HTR-8/SVneo (cell line): ENCODE data around the gene WBP11.
"Not testable (repeated sequence)": the region's sequence is repeated elsewhere in the genome, so short reads cannot be mapped to it uniquely, and the experiment has no call there.

Experiments used
- DNase-seq: peaks from one replicate; pipeline ENCODE4 v3.0.0; 2011; ENCODE audit warnings: low spot score, mixed read lengths; ENCODE audit not compliant: insufficient read length
- FAIRE-seq: peaks from 2 replicates; lab custom pipeline; 2011; peaks lifted over from hg19 to GRCh38; lab: Jason Lieb, UNC

Gene WBP11

DNA sequence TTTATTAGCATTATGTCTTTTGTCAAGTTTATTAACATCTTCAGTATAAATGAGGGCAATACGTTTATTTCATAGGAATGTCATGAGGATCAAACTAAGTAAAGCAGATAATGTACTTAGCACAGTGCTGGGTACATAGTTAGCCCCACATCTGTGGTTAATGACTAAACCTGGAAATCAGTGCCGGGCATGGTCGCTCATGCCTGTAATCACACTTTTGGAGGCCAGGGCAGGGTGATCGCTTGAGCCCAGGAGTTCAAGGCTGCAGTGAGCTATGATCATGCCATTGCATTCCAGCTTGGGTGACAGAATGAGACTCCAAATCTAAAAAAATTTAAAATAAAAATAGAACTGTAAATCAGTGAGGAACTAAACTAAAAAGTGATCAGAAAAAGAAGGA lies 62.1 kb downstream of the WBP11 start:
- FAIRE-seq (no peak), DNase-seq (no peak)

- not testable (repeated sequence) for FAIRE-seq, DNase-seq
These were observed 66.8 kb downstream of the WBP11 start for GRCh38 chr12:14736441-14736840.
